Measurements from ENCODE around the gene TPPP2. TPM values are rescaled to one million over a fixed set of nuclear protein-coding genes. Genes with fewer than 3 reads are reported as not detected.

The TPPP2 gene
- total and polyA plus RNA-seq, 2 donors (not counting 1 experiment from before 2014, with no cell fraction given): not detected

DNA sequence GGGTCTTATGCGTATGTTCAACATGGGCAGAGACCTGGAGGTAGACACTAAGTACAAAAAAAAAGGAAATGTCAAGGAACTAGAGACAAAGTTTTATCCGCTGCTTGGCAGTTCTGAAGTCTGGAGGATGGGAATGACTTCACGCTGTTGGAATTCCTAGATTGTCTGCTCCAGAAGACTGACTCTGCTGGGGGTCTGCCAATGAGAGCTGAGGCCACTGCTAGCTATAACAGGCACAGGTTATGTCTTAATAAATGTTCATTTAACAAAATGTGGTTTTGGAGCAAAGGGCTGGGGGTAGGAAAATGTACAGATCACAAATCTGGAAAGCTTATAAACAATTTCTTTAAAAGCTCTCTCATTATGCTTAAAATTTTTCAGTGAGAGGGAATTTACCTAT is 33.5 kb downstream of the TPPP2 start:
- Histone ChIP-seq H3K27ac (ENCODE audit: low read length in 2 of 2) (no peak overlapping the region), H3K4me3 (ENCODE audit: control extremely low read depth in 1 of 5, extremely low read depth in 1 of 5, insufficient read depth in 1 of 5, low read depth in 2 of 5, low read length in 4 of 5) (no peak overlapping the region), H3K79me2 (ENCODE audit: control insufficient read depth, insufficient read depth, low read length) (no peaks in the 10 kb centered on the region), H3K9me3 (ENCODE audit: control extremely low read depth in 1 of 3, control insufficient read depth in 2 of 3, insufficient read depth in 1 of 3, low read length in 2 of 3) (no peaks in the 10 kb centered on the region), H3K27me3 (replicated peaks in 1 of 4; ENCODE audit: control extremely low read depth in 1 of 4, control insufficient read depth in 3 of 4, insufficient read depth in 4 of 4, low read length in 3 of 4) (peaks cover 0 to 16% (median 10%) of the 10 kb centered on the region in 4 experiments), H3K4me2 (replicated peaks; ENCODE audit: low read depth, low read length, poor library complexity, severe bottlenecking) (no peak overlapping the region), H3K36me3 (replicated peaks in 1 of 2; ENCODE audit: control extremely low read depth in 1 of 2, control insufficient read depth in 1 of 2, extremely low read depth in 1 of 2, insufficient read depth in 2 of 2, low read length in 1 of 2) (no peaks in the 10 kb centered on the region), H3K9ac (ENCODE audit: low read length) (no peak overlapping the region), H3K4me1 (ENCODE audit: control insufficient read depth in 2 of 2, insufficient read depth in 2 of 2, low read length in 2 of 2) (peaks cover under 1 to 3% of the 10 kb centered on the region in 2 donors), H2AFZ (ENCODE audit: insufficient read depth, low read depth, low read length, poor library complexity, severe bottlenecking) (no peak overlapping the region), H4K20me1 (ENCODE audit: control insufficient read depth, insufficient read depth, low read length, poor library complexity, severe bottlenecking) (no peaks in the 10 kb centered on the region)
- no peak for DNase-seq
- TF ChIP-seq, protein P1, sequence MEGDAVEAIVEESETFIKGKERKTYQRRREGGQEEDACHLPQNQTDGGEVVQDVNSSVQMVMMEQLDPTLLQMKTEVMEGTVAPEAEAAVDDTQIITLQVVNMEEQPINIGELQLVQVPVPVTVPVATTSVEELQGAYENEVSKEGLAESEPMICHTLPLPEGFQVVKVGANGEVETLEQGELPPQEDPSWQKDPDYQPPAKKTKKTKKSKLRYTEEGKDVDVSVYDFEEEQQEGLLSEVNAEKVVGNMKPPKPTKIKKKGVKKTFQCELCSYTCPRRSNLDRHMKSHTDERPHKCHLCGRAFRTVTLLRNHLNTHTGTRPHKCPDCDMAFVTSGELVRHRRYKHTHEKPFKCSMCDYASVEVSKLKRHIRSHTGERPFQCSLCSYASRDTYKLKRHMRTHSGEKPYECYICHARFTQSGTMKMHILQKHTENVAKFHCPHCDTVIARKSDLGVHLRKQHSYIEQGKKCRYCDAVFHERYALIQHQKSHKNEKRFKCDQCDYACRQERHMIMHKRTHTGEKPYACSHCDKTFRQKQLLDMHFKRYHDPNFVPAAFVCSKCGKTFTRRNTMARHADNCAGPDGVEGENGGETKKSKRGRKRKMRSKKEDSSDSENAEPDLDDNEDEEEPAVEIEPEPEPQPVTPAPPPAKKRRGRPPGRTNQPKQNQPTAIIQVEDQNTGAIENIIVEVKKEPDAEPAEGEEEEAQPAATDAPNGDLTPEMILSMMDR (IDR thresholded peaks at IDR 0.05): no peak
- ChIA-PET POLR2A (no interaction called here), CTCF (interaction anchor here (0.8 to 6.4 kb wide), 5 partner anchors 24 to 347 kb away, joined by 3 to 155 read pairs (median 6); no protein-coding TSS in a partner anchor)
- H3K4me3 Mint-ChIP-seq: no peak overlapping the region
- peaks cover 44% of the 10 kb centered on the region for H3K27me3 Mint-ChIP-seq
- H3K9me3 Mint-ChIP-seq (ENCODE audit: insufficient read depth): no peaks in the 10 kb centered on the region
- no peak overlapping the region for H3K27ac Mint-ChIP-seq
- ATAC-seq (ENCODE audit: low read depth): no peak
- 95% methylated on average over 3 of the region's 3 CpGs for WGBS (ENCODE audit: insufficient coverage)
- peaks cover 3% of the 10 kb centered on the region for H3K4me1 Mint-ChIP-seq
- intact Hi-C loops (cut with micrococcal nuclease): no loop called here

DNA sequence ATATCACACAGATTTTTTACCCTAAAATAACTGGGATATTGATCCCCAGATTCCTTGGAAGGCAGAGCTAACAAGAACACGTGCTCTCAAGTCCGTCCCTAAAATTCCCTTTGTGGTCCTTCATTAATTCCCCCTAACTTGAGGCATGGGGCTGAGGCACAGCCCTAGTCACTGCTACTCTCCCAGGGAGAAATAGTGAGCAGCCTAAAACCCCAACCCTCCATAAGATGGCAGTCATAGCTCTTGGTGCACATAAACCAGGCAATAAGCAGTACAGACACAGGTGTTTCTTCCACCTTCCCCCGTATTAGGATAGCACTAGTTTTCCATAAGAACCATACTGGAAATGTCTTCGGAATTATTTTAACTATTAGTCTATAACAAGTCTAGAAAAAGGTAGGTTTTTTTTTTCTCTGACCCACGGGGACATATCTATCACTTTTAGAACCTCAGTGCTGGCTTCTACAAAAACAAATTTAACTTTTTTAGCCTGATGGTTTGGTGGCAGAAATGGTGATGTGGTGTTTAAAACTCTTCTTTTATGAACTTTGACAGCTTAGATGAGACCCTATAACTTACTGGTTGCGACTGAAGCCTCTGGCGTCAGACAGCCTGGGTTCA is 37.0 kb downstream of the TPPP2 start:
- H3K36me3 ChIP-seq (replicated peaks in 1 of 2; ENCODE audit: control extremely low read depth in 1 of 2, control insufficient read depth in 1 of 2, extremely low read depth in 1 of 2, insufficient read depth in 2 of 2, low read length in 1 of 2): no peaks in the 10 kb centered on the region
- H3K27me3 ChIP-seq (replicated peaks in 1 of 4; ENCODE audit: control extremely low read depth in 1 of 4, control insufficient read depth in 3 of 4, insufficient read depth in 4 of 4, low read length in 3 of 4): peaks cover 0 to 39% (median 21%) of the 10 kb centered on the region in 4 experiments
- ChIA-PET CTCF (interaction anchor here (0.6 to 6.4 kb wide), 10 partner anchors 10 to 389 kb away, joined by 3 to 276 read pairs (median 10); partner anchors contain the start of genes SLC39A2 and TMEM253), POLR2A (no interaction called here)
- Mint-ChIP-seq H3K4me1 (peaks cover 34% of the 10 kb centered on the region), H3K27ac (no peak overlapping the region), H3K4me3 (no peak overlapping the region), H3K27me3 (peaks cover 45% of the 10 kb centered on the region), H3K9me3 (ENCODE audit: insufficient read depth) (no peaks in the 10 kb centered on the region)
- intact Hi-C loops (cut with micrococcal nuclease): loop anchor here (5.0 kb wide), 1 partner anchor 490 kb away; no protein-coding TSS in a partner anchor
- peaks cover 29 to 34% of the 10 kb centered on the region in 2 donors for H3K4me1 ChIP-seq (ENCODE audit: control insufficient read depth in 2 of 2, insufficient read depth in 2 of 2, low read length in 2 of 2)
- TF ChIP-seq, protein P1 (IDR thresholded peaks at IDR 0.05): no peak
- no peak for TF ChIP-seq EZH2 (IDR thresholded peaks at IDR 0.05; ENCODE audit: borderline replicate concordance, insufficient read depth, low read depth, low read length, poor library complexity, severe bottlenecking)
- no peak overlapping the region for H3K27ac ChIP-seq (ENCODE audit: low read length in 2 of 2)
- no peak overlapping the region for H2AFZ ChIP-seq (ENCODE audit: insufficient read depth, low read depth, low read length, poor library complexity, severe bottlenecking)
- H3K4me2 ChIP-seq (replicated peaks; ENCODE audit: low read depth, low read length, poor library complexity, severe bottlenecking): no peak overlapping the region
- H3K79me2 ChIP-seq (ENCODE audit: control insufficient read depth, insufficient read depth, low read length): no peaks in the 10 kb centered on the region
- 80% methylated on average over 4 of the region's 7 CpGs for WGBS (ENCODE audit: insufficient coverage)
- H4K20me1 ChIP-seq (ENCODE audit: control insufficient read depth, insufficient read depth, low read length, poor library complexity, severe bottlenecking): no peaks in the 10 kb centered on the region
- ATAC-seq (ENCODE audit: low read depth) (no peak), DNase-seq (peak; percentile 44)
- no peak overlapping the region for H3K4me3 ChIP-seq (ENCODE audit: control extremely low read depth in 1 of 5, extremely low read depth in 1 of 5, insufficient read depth in 1 of 5, low read depth in 2 of 5, low read length in 4 of 5)
- H3K9me3 ChIP-seq (ENCODE audit: control extremely low read depth in 1 of 3, control insufficient read depth in 2 of 3, insufficient read depth in 1 of 3, low read length in 2 of 3): peaks cover 0 to 9% (median 0%) of the 10 kb centered on the region in 3 donors
- H3K9ac ChIP-seq (ENCODE audit: low read length): no peak overlapping the region

Measured in B cell (primary cell).